K562 (cell line): ENCODE results near the gene ATIC. TPM values are rescaled to one million over a fixed set of nuclear protein-coding genes. Genes with fewer than 3 reads are reported as not detected.

Experiments used
- ATAC-seq: fragments of 200-7000 bp; cut with Tn5 transposase; 3 replicates; pipeline ENCODE4 v1.9.1; 2020; ENCODE audit warnings: moderate library complexity
- BruUV-seq: library from RNA; stranded (reverse); fragments of 400-500 nt; replicated peaks from 2 replicates; lab custom pipeline; 2021; lab: Mats Ljungman, UMichigan
- CTCF ChIA-PET: fragments of 300-600 bp; formaldehyde crosslinking; extraction: SDS; loops from one replicate; lab custom pipeline; 2021; ENCODE audit warnings: low intra/inter-chr PET ratio; lab: Yijun Ruan, JAX
- POLR2A ChIA-PET: fragments of 300-600, 350-650 bp; sonication (Branson Sonifier 250); formaldehyde crosslinking; extraction: SDS; loops from one replicate; lab custom pipeline; 2021; ENCODE audit warnings: antibody characterized with exemption, inconsistent platforms; lab: Yijun Ruan, JAX
- DNase-seq, 4 experiments: peaks; one replicate each; pipeline versions ENCODE4 v3.0.0 to v3.0.0-alpha.2; 2011 to 2018; ENCODE audit warnings: low spot score in 3 of 4, mixed read lengths in 3 of 4; ENCODE audit errors: extremely low read depth in 1 of 4
- FAIRE-seq: peaks from 2 replicates; lab custom pipeline; 2011; peaks lifted over from hg19 to GRCh38; lab: Jason Lieb, UNC
- H2AFZ ChIP-seq: 2 replicates; pipeline ENCODE4 v1.6.0; 2011; ENCODE audit warnings: low read depth, low read length, control low read depth, inconsistent platforms
- H3K27ac ChIP-seq: fragments of 200-600 bp; 3 replicates; pipeline ENCODE4 v1.8.0; 2011; ENCODE audit warnings: low read depth, mild to moderate bottlenecking, control low read depth, inconsistent platforms, low read length, moderate library complexity, mixed read lengths; ENCODE audit errors: extremely low read depth
- H3K27me3 ChIP-seq, 2 experiments: fragments of 300-600 bp in 1 of 2; 2 replicates in 1 of 2; 3 replicates in 1 of 2; pipeline versions ENCODE4 v1.6.0 to v1.8.0; 2011; ENCODE audit warnings: inconsistent platforms in 2 of 2, low read length in 2 of 2, mild to moderate bottlenecking in 1 of 2, mixed read lengths in 1 of 2, moderate library complexity in 1 of 2; ENCODE audit not compliant: control insufficient read depth in 2 of 2, insufficient read depth in 2 of 2
- H3K36me3 ChIP-seq: fragments of 300-600 bp; 3 replicates; pipeline ENCODE4 v1.8.0; 2011; ENCODE audit warnings: mild to moderate bottlenecking, low read length, inconsistent platforms; ENCODE audit not compliant: control insufficient read depth, insufficient read depth
- H3K4me1 ChIP-seq, 2 experiments: fragments of 200-600 bp in 1 of 2; replicated peaks in 1 of 2; 2 replicates in 1 of 2; 3 replicates in 1 of 2; pipeline versions ENCODE4 v1.5.1 to v1.8.0; 2011; ENCODE audit warnings: inconsistent platforms in 2 of 2, low read length in 2 of 2, mild to moderate bottlenecking in 1 of 2, mixed read lengths in 1 of 2, moderate library complexity in 1 of 2; ENCODE audit not compliant: control insufficient read depth in 2 of 2, insufficient read depth in 2 of 2
- H3K4me2 ChIP-seq: 2 replicates; pipeline ENCODE4 v1.6.1; 2011; ENCODE audit warnings: low read length, control low read depth, inconsistent platforms, mixed read lengths; ENCODE audit not compliant: insufficient read depth
- H3K4me3 ChIP-seq: fragments of 200-600 bp; sonication (generic), shearing (Covaris generic); 2 replicates; pipeline ENCODE4 v1.5.1; 2016; ENCODE audit warnings: control low read depth, inconsistent platforms
- H3K79me2 ChIP-seq: fragments of 200-600 bp; 3 replicates; pipeline ENCODE4 v1.8.0; 2011; ENCODE audit warnings: low read length, inconsistent platforms; ENCODE audit not compliant: control insufficient read depth, insufficient read depth
- H3K9ac ChIP-seq, 2 experiments: 2 replicates each; pipeline versions ENCODE4 v1.6.0 to v1.6.1; 2011; ENCODE audit warnings: low read depth in 2 of 2, low read length in 2 of 2, control low read depth in 1 of 2, inconsistent platforms in 1 of 2, mild to moderate bottlenecking in 1 of 2, mixed read lengths in 1 of 2; ENCODE audit not compliant: insufficient read depth in 1 of 2
- H3K9me1 ChIP-seq: one replicate; pipeline ENCODE4 v1.6.0; 2011; ENCODE audit warnings: inconsistent platforms, mild to moderate bottlenecking, low read length, moderate library complexity; ENCODE audit not compliant: control insufficient read depth, insufficient read depth
- H3K9me3 ChIP-seq: replicated peaks from 2 replicates; pipeline ENCODE4 v1.5.1; 2011; ENCODE audit warnings: low read depth, low read length, inconsistent platforms; ENCODE audit not compliant: control insufficient read depth, insufficient read depth
- H4K20me1 ChIP-seq: replicated peaks from 2 replicates; pipeline ENCODE4 v1.6.1; 2011; ENCODE audit warnings: low read length, inconsistent platforms, mixed read lengths; ENCODE audit not compliant: control insufficient read depth, insufficient read depth
- CBX2 ChIP-seq: fragments of 200-600 bp; sonication (generic); IDR thresholded peaks from one replicate; pipeline ENCODE4 v1.6.1; 2012; ENCODE audit warnings: mild to moderate bottlenecking, low read length, inconsistent platforms; ENCODE audit not compliant: insufficient read depth, poor library complexity, severe bottlenecking
- CBX3 ChIP-seq, 2 experiments: IDR thresholded peaks; 1 replicate in 1 of 2; 2 replicates in 1 of 2; pipeline ENCODE4 v1.6.1; 2012; ENCODE audit warnings: inconsistent platforms in 2 of 2, low read length in 2 of 2, borderline replicate concordance in 1 of 2, control low read depth in 1 of 2
- CUX1 ChIP-seq: fragments of 200-800 bp; sonication (Bioruptor generic); IDR thresholded peaks from 2 replicates; pipeline ENCODE4 v1.6.1; 2016; ENCODE audit warnings: missing genetic modification characterization, missing compliant biosample characterization
- JUND ChIP-seq, 2 experiments: IDR thresholded peaks; 2 replicates in 1 of 2; 3 replicates in 1 of 2; pipeline ENCODE4 v1.6.1; 2011; ENCODE audit warnings: borderline replicate concordance in 2 of 2, low read depth in 2 of 2, low read length in 2 of 2, improper control_type of control experiment in 1 of 2, missing biosample characterization in 1 of 2, missing genetic modification characterization in 1 of 2, missing genetic modification reagents in 1 of 2
- MEF2A ChIP-seq: IDR thresholded peaks from 2 replicates; pipeline ENCODE4 v1.6.1; 2011; ENCODE audit warnings: low read depth, mild to moderate bottlenecking, low read length, moderate library complexity; ENCODE audit not compliant: control insufficient read depth
- MITF ChIP-seq: IDR thresholded peaks from 2 replicates; pipeline ENCODE4 v1.6.1; 2014; ENCODE audit warnings: antibody characterized with exemption
- NFIX ChIP-seq: fragments of 250-450 bp; sonication (Bioruptor Pico); IDR thresholded peaks from 2 replicates; pipeline ENCODE4 v1.4.0; 2020; ENCODE audit warnings: low read depth, mild to moderate bottlenecking, moderate library complexity
- PPARD ChIP-seq: fragments of 250-450 bp; sonication (Bioruptor Pico); IDR thresholded peaks from 2 replicates; pipeline ENCODE4 v1.8.0; 2022; ENCODE audit warnings: inconsistent platforms, mild to moderate bottlenecking, moderate library complexity
- PTRF ChIP-seq: fragments of 450-650 bp; IDR thresholded peaks from 2 replicates; pipeline ENCODE4 v1.6.1; 2016; ENCODE audit warnings: mild to moderate bottlenecking, missing genetic modification characterization, missing compliant biosample characterization
- RBM25 ChIP-seq: fragments of 200-400 bp; formaldehyde crosslinking; IDR thresholded peaks from 2 replicates; pipeline ENCODE4 v1.6.1; 2018; ENCODE audit warnings: low read length, low read depth, moderate library complexity; ENCODE audit not compliant: severe bottlenecking
- RFX7 ChIP-seq: fragments of 250-450 bp; sonication (Bioruptor Pico); IDR thresholded peaks from 2 replicates; pipeline ENCODE4 v1.5.1; 2021; ENCODE audit warnings: mild to moderate bottlenecking
- SETDB1 ChIP-seq: IDR thresholded peaks from one replicate; pipeline ENCODE4 v1.6.1; 2012; ENCODE audit warnings: low read length, control low read depth, inconsistent platforms
- SMARCE1 ChIP-seq: fragments of 450-650 bp; IDR thresholded peaks from 2 replicates; pipeline ENCODE4 v1.7.1; 2016; ENCODE audit warnings: mild to moderate bottlenecking
- ZFP36 ChIP-seq: fragments of 150-350 bp; IDR thresholded peaks from 2 replicates; pipeline ENCODE4 v1.6.1; 2018; ENCODE audit warnings: low read length, low read depth; ENCODE audit not compliant: partially characterized antibody
- ZNF354B ChIP-seq: fragments of 250-450 bp; sonication (Bioruptor Pico); IDR thresholded peaks from 2 replicates; pipeline ENCODE4 v1.4.0; 2020
- WGBS: fragments of 100-300 bp; shearing (Covaris generic); methylation state at CpG from one replicate; pipeline ENCODE4 v1.1.6; 2016; ENCODE audit warnings: low coverage, mixed read lengths; ENCODE audit not compliant: insufficient coverage; ENCODE audit errors: missing lambda C conversion rate; 5-methylcytosine and 5-hydroxymethylcytosine counted together
- in situ Hi-C: fragments of 300-500 bp; cut with MboI; formaldehyde crosslinking; loops from 4 replicates; pipeline ENCODE4 v1.15.0; 2018; ENCODE audit warnings: inconsistent platforms, mixed read lengths
- intact Hi-C: fragments of 100-400 bp; cut with micrococcal nuclease; formaldehyde crosslinking; loops from 2 replicates; pipeline ENCODE4 v1.14.2; 2022
- polyA plus RNA-seq, 8 experiments: library from polyadenylated mRNA; depleted of rRNA in 4 of 8; stranded (reverse) in 5 of 8; unstranded in 3 of 8; fragments of >200 nt; fragmentation: Nextera tagmentation in 2 of 8; fragmentation: Illumina TruSeq in 1 of 8; extraction: Ambion mirVana in 2 of 8; extraction: Trizol in 1 of 8; gene quantifications; 2 replicates each; pipeline versions ENCODE4 v1.2.1 to v1.2.3, GENCODE V29; 2011 to 2014; ENCODE audit warnings: inconsistent platforms in 1 of 8, missing spikeins in 1 of 8
- total RNA-seq, 7 experiments: library from RNA; depleted of rRNA in 6 of 7; stranded (reverse); fragments of >200 nt in 6 of 7; fragmentation: Illumina TruSeq in 2 of 7; extraction: Trizol in 2 of 7; gene quantifications; 2 replicates each; pipeline versions ENCODE4 v1.2.1 to v1.2.3, GENCODE V29; 2011 to 2021; ENCODE audit warnings: low replicate concordance in 1 of 7

The ATIC gene
- total and polyA plus RNA-seq, 9 of the 15 experiments (the other 6 are each of a cell fraction or from before 2014, with no cell fraction given): 45.6 to 480 (median 212) TPM

DNA sequence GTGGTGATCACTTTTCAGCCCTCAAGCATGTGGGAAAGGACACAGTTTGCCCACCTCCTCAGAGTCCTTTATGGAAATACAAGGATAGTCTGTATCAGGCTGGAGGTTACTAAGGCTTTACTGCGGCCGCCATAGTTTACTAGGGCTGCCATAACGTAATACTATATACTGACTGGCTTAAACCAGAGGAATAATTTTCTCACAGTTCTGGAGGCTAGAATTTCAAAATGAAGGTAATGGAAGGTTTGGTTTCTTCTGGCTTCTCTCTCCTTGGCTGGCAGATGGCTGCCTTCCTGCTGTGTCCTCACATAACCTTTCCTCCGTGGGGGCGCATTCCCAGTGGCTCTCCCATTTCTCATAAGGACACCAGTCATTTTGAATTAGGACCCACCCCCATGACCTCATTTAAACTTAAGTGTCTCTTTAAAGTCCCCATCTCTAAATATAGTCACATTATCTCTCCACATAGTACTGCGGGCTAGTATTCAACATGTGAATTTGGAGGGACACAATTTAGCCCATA is 12.5 kb upstream of the ATIC start (continued):
- TF ChIP-seq CUX1 (CRISPR knock-in tag): 0 out of 2 replicates have a peak, but pooled peaks have one; percentile 49
- peak; percentile 72 for TF ChIP-seq JUND (IDR thresholded peaks at IDR 0.05; ENCODE audit: borderline replicate concordance, low read depth, low read length)
- TF ChIP-seq JUND (tag; IDR thresholded peaks at IDR 0.05; ENCODE audit: borderline replicate concordance, low read depth, low read length): peak; percentile 40; the same call in 1 of the 3 replicates

- intact Hi-C loops: no loop called here
- FAIRE-seq: no peak
- no TSS peak for BruUV-seq
- H3K79me2 ChIP-seq: no peaks in the 10 kb centered on the region
- H3K4me3 ChIP-seq: no peak overlapping the region
- H3K9me1 ChIP-seq: no peaks in the 10 kb centered on the region
- ChIA-PET POLR2A (no interaction called here), CTCF (no interaction called here)
- DNase-seq: no peak
- H2AFZ ChIP-seq: no peak overlapping the region
- H3K4me1 ChIP-seq: peaks cover 0 to 3% of the 10 kb centered on the region in 2 experiments; a peak in 3 of 5 replicates
- in situ Hi-C loops: no loop called here
- WGBS: 52% methylated on average over 2 of the region's 2 CpGs
- no peak for ATAC-seq
- no peaks in the 10 kb centered on the region for H4K20me1 ChIP-seq
- no peaks in the 10 kb centered on the region for H3K27me3 ChIP-seq
- H3K4me2 ChIP-seq: no peak overlapping the region
- H3K36me3 ChIP-seq: no peaks in the 10 kb centered on the region
- H3K9ac ChIP-seq: no peak overlapping the region
- H3K27ac ChIP-seq: no peak overlapping the region
- peaks cover 2% of the 10 kb centered on the region; the same call in 1 of the 2 replicates for H3K9me3 ChIP-seq
- TF ChIP-seq ZNF354B (peak; percentile 83), NFIX (CRISPR knock-in tag) (no peak), RBM25 (peak; percentile 49), SMARCE1 (no peak), CBX2 (no peak), MITF (no peak), CBX3 (IDR thresholded peaks at IDR 0.05; ENCODE audit: borderline replicate concordance in 1 of 2, low read length in 2 of 2) (peak in 1 of 2 experiments; percentile 30; a peak in 1 of 3 replicates), PTRF (tag) (no peak), SETDB1 (no peak), RFX7 (CRISPR knock-in tag) (no peak), PPARD (CRISPR knock-in tag) (no peak), MEF2A (no peak), ZFP36 (no peak)
Observed at GRCh38 chr2:215301994-215302393, 9.9 kb upstream of the ATIC start.
